ENCODE results near the gene ADAMTSL2.

ADAMTSL2 gene

GRCh38 chr9:133546287-133546680 lies 11.8 kb downstream of the ADAMTSL2 start:
- Mint-ChIP-seq H3K4me3 (no peak overlapping the region), H3K27ac (no peak overlapping the region), H3K9me3 (no peaks in the 10 kb centered on the region), H3K36me3 (ENCODE audit: low read depth) (no peaks in the 10 kb centered on the region), H3K27me3 (no peaks in the 10 kb centered on the region), H3K4me1 (ENCODE audit: low read depth) (no peaks in the 10 kb centered on the region)
- DNase-seq = no peak

GRCh38 chr9:133547116-133547515 lies 12.6 kb downstream of the ADAMTSL2 start:
- Mint-ChIP-seq H3K27me3 (no peaks in the 10 kb centered on the region), H3K36me3 (ENCODE audit: low read depth) (no peaks in the 10 kb centered on the region), H3K27ac (no peak overlapping the region), H3K4me3 (no peak overlapping the region), H3K9me3 (no peaks in the 10 kb centered on the region), H3K4me1 (ENCODE audit: low read depth) (no peaks in the 10 kb centered on the region)
- no peak for DNase-seq

- no peak overlapping the region for H3K4me3 Mint-ChIP-seq
- no peak for DNase-seq
- no peaks in the 10 kb centered on the region for H3K4me1 Mint-ChIP-seq (ENCODE audit: low read depth)
- no peak overlapping the region for H3K27ac Mint-ChIP-seq
- peaks cover 2% of the 10 kb centered on the region for H3K27me3 Mint-ChIP-seq
- H3K9me3 Mint-ChIP-seq = no peaks in the 10 kb centered on the region
- H3K36me3 Mint-ChIP-seq (ENCODE audit: low read depth) = no peaks in the 10 kb centered on the region
Observed at GRCh38 chr9:133551446-133551845, 16.9 kb downstream of the ADAMTSL2 start.

- no peak for DNase-seq
- no peaks in the 10 kb centered on the region for H3K36me3 Mint-ChIP-seq (ENCODE audit: low read depth)
- H3K4me1 Mint-ChIP-seq (ENCODE audit: low read depth) = no peaks in the 10 kb centered on the region
- peaks cover 2% of the 10 kb centered on the region for H3K27me3 Mint-ChIP-seq
- no peaks in the 10 kb centered on the region for H3K9me3 Mint-ChIP-seq
- no peak overlapping the region for H3K4me3 Mint-ChIP-seq
- H3K27ac Mint-ChIP-seq = no peak overlapping the region
Observed at GRCh38 chr9:133552236-133552635, 17.7 kb downstream of the ADAMTSL2 start.

GRCh38 chr9:133553123-133553522 lies 18.6 kb downstream of the ADAMTSL2 start:
- H3K36me3 Mint-ChIP-seq (ENCODE audit: low read depth) = no peaks in the 10 kb centered on the region
- DNase-seq = no peak
- H3K4me3 Mint-ChIP-seq = no peak overlapping the region
- H3K27me3 Mint-ChIP-seq = peaks cover 2% of the 10 kb centered on the region
- peaks cover 2% of the 10 kb centered on the region for H3K4me1 Mint-ChIP-seq (ENCODE audit: low read depth)
- H3K9me3 Mint-ChIP-seq = no peaks in the 10 kb centered on the region
- H3K27ac Mint-ChIP-seq = no peak overlapping the region

- H3K27me3 Mint-ChIP-seq = peaks cover 2% of the 10 kb centered on the region
- H3K9me3 Mint-ChIP-seq = no peaks in the 10 kb centered on the region
- H3K27ac Mint-ChIP-seq = no peak overlapping the region
- no peaks in the 10 kb centered on the region for H3K36me3 Mint-ChIP-seq (ENCODE audit: low read depth)
- H3K4me1 Mint-ChIP-seq (ENCODE audit: low read depth) = peaks cover 13% of the 10 kb centered on the region
- no peak for DNase-seq
- no peak overlapping the region for H3K4me3 Mint-ChIP-seq
Observed at GRCh38 chr9:133553973-133554713, 19.6 kb downstream of the ADAMTSL2 start.

GRCh38 chr9:133554729-133555128 lies 20.2 kb downstream of the ADAMTSL2 start:
- H3K27ac Mint-ChIP-seq = no peak overlapping the region
- no peak overlapping the region for H3K4me3 Mint-ChIP-seq
- peaks cover 14% of the 10 kb centered on the region for H3K4me1 Mint-ChIP-seq (ENCODE audit: low read depth)
- no peaks in the 10 kb centered on the region for H3K36me3 Mint-ChIP-seq (ENCODE audit: low read depth)
- no peak for DNase-seq
- H3K27me3 Mint-ChIP-seq = peaks cover 4% of the 10 kb centered on the region
- no peaks in the 10 kb centered on the region for H3K9me3 Mint-ChIP-seq

- Mint-ChIP-seq H3K4me1 (ENCODE audit: low read depth) (peaks cover 15% of the 10 kb centered on the region), H3K27ac (no peak overlapping the region), H3K4me3 (no peak overlapping the region), H3K27me3 (peaks cover 6% of the 10 kb centered on the region), H3K9me3 (no peaks in the 10 kb centered on the region), H3K36me3 (ENCODE audit: low read depth) (no peaks in the 10 kb centered on the region)
- DNase-seq = no peak
Observed at GRCh38 chr9:133556354-133556753, 21.9 kb downstream of the ADAMTSL2 start.

GRCh38 chr9:133557581-133557980 lies 23.1 kb downstream of the ADAMTSL2 start:
- no peak for DNase-seq
- Mint-ChIP-seq H3K9me3 (no peaks in the 10 kb centered on the region), H3K4me1 (ENCODE audit: low read depth) (peaks cover 15% of the 10 kb centered on the region), H3K27me3 (peaks cover 6% of the 10 kb centered on the region), H3K36me3 (ENCODE audit: low read depth) (no peaks in the 10 kb centered on the region), H3K4me3 (no peak overlapping the region), H3K27ac (no peak overlapping the region)

GRCh38 chr9:133558191-133559126 lies 24.0 kb downstream of the ADAMTSL2 start:
- Mint-ChIP-seq H3K4me1 (ENCODE audit: low read depth) (peaks cover 20% of the 10 kb centered on the region), H3K4me3 (no peak overlapping the region), H3K27me3 (peaks cover 6% of the 10 kb centered on the region), H3K9me3 (no peaks in the 10 kb centered on the region), H3K36me3 (ENCODE audit: low read depth) (no peaks in the 10 kb centered on the region), H3K27ac (peak overlapping the region; percentile 50)
- DNase-seq = peak; percentile 44

GRCh38 chr9:133560311-133560710 lies 25.8 kb downstream of the ADAMTSL2 start:
- H3K4me3 Mint-ChIP-seq = no peak overlapping the region
- peaks cover 6% of the 10 kb centered on the region for H3K27me3 Mint-ChIP-seq
- no peak overlapping the region for H3K27ac Mint-ChIP-seq
- no peak for DNase-seq
- H3K4me1 Mint-ChIP-seq (ENCODE audit: low read depth) = peaks cover 22% of the 10 kb centered on the region
- H3K9me3 Mint-ChIP-seq = no peaks in the 10 kb centered on the region
- no peaks in the 10 kb centered on the region for H3K36me3 Mint-ChIP-seq (ENCODE audit: low read depth)

- Mint-ChIP-seq H3K27me3 (peaks cover 6% of the 10 kb centered on the region), H3K4me1 (ENCODE audit: low read depth) (peaks cover 22% of the 10 kb centered on the region), H3K27ac (no peak overlapping the region), H3K4me3 (no peak overlapping the region), H3K36me3 (ENCODE audit: low read depth) (no peaks in the 10 kb centered on the region), H3K9me3 (no peaks in the 10 kb centered on the region)
- no peak for DNase-seq
Observed at GRCh38 chr9:133560944-133561343, 26.4 kb downstream of the ADAMTSL2 start.

- no peak for DNase-seq
- H3K4me3 Mint-ChIP-seq = no peak overlapping the region
- peaks cover 22% of the 10 kb centered on the region for H3K4me1 Mint-ChIP-seq (ENCODE audit: low read depth)
- peaks cover 3% of the 10 kb centered on the region for H3K27me3 Mint-ChIP-seq
- H3K27ac Mint-ChIP-seq = no peak overlapping the region
- H3K36me3 Mint-ChIP-seq (ENCODE audit: low read depth) = no peaks in the 10 kb centered on the region
- H3K9me3 Mint-ChIP-seq = no peaks in the 10 kb centered on the region
Observed at GRCh38 chr9:133561976-133562554, 27.6 kb downstream of the ADAMTSL2 start.

- Mint-ChIP-seq H3K27me3 (peaks cover 3% of the 10 kb centered on the region), H3K9me3 (no peaks in the 10 kb centered on the region), H3K27ac (no peak overlapping the region), H3K4me3 (no peak overlapping the region), H3K36me3 (ENCODE audit: low read depth) (no peaks in the 10 kb centered on the region), H3K4me1 (ENCODE audit: low read depth) (peaks cover 22% of the 10 kb centered on the region)
- DNase-seq = no peak
Observed at GRCh38 chr9:133562611-133563290, 28.2 kb downstream of the ADAMTSL2 start.

All from activated T-cell treated with anti-CD3 and anti-CD28 coated beads, Interleukin-2, amount 50 U/mL, for 24 hours (primary cell).